Colonic mucosa (tissue), 4 donors: ENCODE measurements around the gene KDELR3. TPM values are rescaled to one million over a fixed set of nuclear protein-coding genes. Genes with fewer than 3 reads are reported as not detected.

Source experiments
- DNase-seq: peaks from one replicate; pipeline ENCODE4 v3.0.0-alpha.2; 2020
- H3K27ac ChIP-seq: fragments of 200-600 bp; one replicate; pipeline ENCODE4 v1.8.0; 2021
- H3K27me3 ChIP-seq: fragments of 200-600 bp; one replicate; pipeline ENCODE4 v1.8.0; 2021
- H3K36me3 ChIP-seq: fragments of 200-600 bp; one replicate; pipeline ENCODE4 v1.8.0; 2021
- H3K4me1 ChIP-seq: fragments of 200-600 bp; one replicate; pipeline ENCODE4 v1.8.0; 2021; ENCODE audit warnings: mild to moderate bottlenecking
- H3K4me3 ChIP-seq: fragments of 200-600 bp; one replicate; pipeline ENCODE4 v1.8.0; 2021
- H3K9ac ChIP-seq, 2 donors: one replicate each; pipeline ENCODE4 v1.7.0; 2013; ENCODE audit warnings: control low read depth in 2 of 2, low read depth in 2 of 2, low read length in 2 of 2
- H3K9me3 ChIP-seq: fragments of 200-600 bp; one replicate; pipeline ENCODE4 v1.8.0; 2021
- CTCF ChIP-seq: fragments of 200-600 bp; IDR thresholded peaks from one replicate; pipeline ENCODE4 v1.8.0; 2022; ENCODE audit warnings: antibody characterized with exemption, mild to moderate bottlenecking
- intact Hi-C: fragments of 100-400 bp; cut with DNase I; formaldehyde crosslinking; loops from one replicate; pipeline ENCODE4 v1.14.1; 2022
- total RNA-seq, 2 donors: library from RNA; stranded (reverse); fragmentation: NEBNext Ultra II Directional in 1 of 2; extraction: Animal tissue kit (Norgen Biotek cat#: 25700) in 1 of 2; gene quantifications; one replicate each; pipeline ENCODE4 v1.2.1, GENCODE V29; 2021
- donor health status: healthy.
- donor health status: DM: no; HTN: no; CAD: no.
- donor health status: DM: no; HTN: no; CAD: no.

The KDELR3 gene
- total RNA-seq, 2 donors from 2014 or later, result 26.7 to 29.1 TPM

- no peaks in the 10 kb centered on the region for H3K4me1 ChIP-seq
- TF ChIP-seq CTCF, result no peak
- no peaks in the 10 kb centered on the region for H3K27me3 ChIP-seq
- DNase-seq, result no peak
- peaks cover 73% of the 10 kb centered on the region for H3K36me3 ChIP-seq
- H3K9me3 ChIP-seq, result no peaks in the 10 kb centered on the region
- no peak overlapping the region for H3K27ac ChIP-seq
- no peak overlapping the region for H3K9ac ChIP-seq
- no peak overlapping the region for H3K4me3 ChIP-seq
- intact Hi-C loops, result no loop called here
Observed at GRCh38 chr22:38489142-38489541, 21.2 kb downstream of the KDELR3 start.

GRCh38 chr22:38489561-38490145 is 21.8 kb downstream of the KDELR3 start:
- Histone ChIP-seq H3K4me1 (no peaks in the 10 kb centered on the region), H3K9ac (no peak overlapping the region), H3K4me3 (no peak overlapping the region), H3K27ac (no peak overlapping the region), H3K36me3 (peaks cover 73% of the 10 kb centered on the region), H3K27me3 (no peaks in the 10 kb centered on the region), H3K9me3 (no peaks in the 10 kb centered on the region)
- TF ChIP-seq CTCF, result no peak
- no peak for DNase-seq
- intact Hi-C loops, result no loop called here

GRCh38 chr22:38490475-38490874 is 22.6 kb downstream of the KDELR3 start:
- no peak overlapping the region for H3K9ac ChIP-seq
- no peaks in the 10 kb centered on the region for H3K4me1 ChIP-seq
- H3K9me3 ChIP-seq, result no peaks in the 10 kb centered on the region
- peak overlapping the region; percentile 33 for H3K27ac ChIP-seq
- H3K4me3 ChIP-seq, result no peak overlapping the region
- intact Hi-C loops, result no loop called here
- H3K27me3 ChIP-seq, result no peaks in the 10 kb centered on the region
- DNase-seq, result no peak
- H3K36me3 ChIP-seq, result peaks cover 74% of the 10 kb centered on the region
- TF ChIP-seq CTCF, result no peak

GRCh38 chr22:38490915-38491314 is 23.0 kb downstream of the KDELR3 start:
- Histone ChIP-seq H3K4me1 (no peaks in the 10 kb centered on the region), H3K36me3 (peaks cover 75% of the 10 kb centered on the region), H3K27me3 (no peaks in the 10 kb centered on the region), H3K9me3 (no peaks in the 10 kb centered on the region), H3K4me3 (no peak overlapping the region), H3K9ac (no peak overlapping the region), H3K27ac (peak overlapping the region; percentile 33)
- TF ChIP-seq CTCF, result no peak
- intact Hi-C loops, result no loop called here
- DNase-seq, result peak; percentile 82

GRCh38 chr22:38491707-38492348 is 23.9 kb downstream of the KDELR3 start:
- intact Hi-C loops, result no loop called here
- Histone ChIP-seq H3K27me3 (no peaks in the 10 kb centered on the region), H3K27ac (no peak overlapping the region), H3K36me3 (peaks cover 73% of the 10 kb centered on the region), H3K9ac (no peak overlapping the region), H3K4me1 (no peaks in the 10 kb centered on the region), H3K9me3 (no peaks in the 10 kb centered on the region), H3K4me3 (no peak overlapping the region)
- no peak for TF ChIP-seq CTCF
- DNase-seq, result no peak
